K562 treated with DMSO at 1 percent for 12 hours (cell line): ENCODE data around the gene DSG3. TPM values are rescaled to one million over a fixed set of nuclear protein-coding genes. Genes with fewer than 3 reads are reported as not detected.

Experiments
- total RNA-seq: library from RNA; unstranded; fragments of 300-600 nt; gene quantifications from 2 replicates; pipeline ENCODE4 v1.2.3, GENCODE V29; 2022; ENCODE audit not compliant: insufficient read depth

The DSG3 gene
- total RNA-seq = 0.57 TPM in 1 of 2 replicates, not detected in the other

GRCh38 chr18:31447530-31448191 is at the start of gene DSG3:
DSG3 (plus strand) TSS chr18:31447741; CDS start chr18:31447878, 137 bp downstream.

GRCh38 chr18:31497836-31498573 is 50.5 kb downstream of the DSG3 start, which contains the start of gene DSG2:
DSG2 (plus strand) TSS chr18:31498177; CDS start chr18:31498252, 75 bp downstream.

Other genes starting within 250 kb of the DSG3 start
- gene DSG1, start 129.6 kb upstream of the DSG3 start, total RNA-seq = not detected in 2 replicates
- not detected in 2 replicates for gene DSG4, start 71.0 kb upstream of the DSG3 start, total RNA-seq
- 7.7 and 35.5 TPM in 2 replicates for gene DSG2, start 50.4 kb downstream of the DSG3 start, total RNA-seq
- not detected in 2 replicates for gene TTR, start 144.1 kb downstream of the DSG3 start, total RNA-seq
- 0.93 TPM in 1 of 2 replicates, not detected in the other for gene B4GALT6, start 236.8 kb downstream of the DSG3 start, total RNA-seq